Uterus (tissue), 2 donors: ENCODE data around the gene CDH13.

ENCODE experiments used
- POLR2A ChIP-seq, 2 donors: fragments of 450-650 bp; IDR thresholded peaks; one replicate each; pipeline ENCODE4 v1.6.1; 2016; ENCODE audit warnings: antibody characterized with exemption in 2 of 2, mild to moderate bottlenecking in 1 of 2, moderate library complexity in 1 of 2
- TF ChIP-seq, protein P1 (sequence below), 4 experiments: fragments of 200-600 bp in 2 of 4; fragments of 450-650 bp in 2 of 4; sonication (generic) in 2 of 4; IDR thresholded peaks; one replicate each; pipeline ENCODE4 v1.5.1; 2016 to 2019; ENCODE audit warnings: antibody characterized with exemption in 4 of 4, mild to moderate bottlenecking in 2 of 4, moderate library complexity in 1 of 4

GRCh38 chr16:83307594-83307992 lies 680.8 kb downstream of the CDH13 start:
- no peak for TF ChIP-seq POLR2A (IDR thresholded peaks at IDR 0.05)
- TF ChIP-seq, protein P1, sequence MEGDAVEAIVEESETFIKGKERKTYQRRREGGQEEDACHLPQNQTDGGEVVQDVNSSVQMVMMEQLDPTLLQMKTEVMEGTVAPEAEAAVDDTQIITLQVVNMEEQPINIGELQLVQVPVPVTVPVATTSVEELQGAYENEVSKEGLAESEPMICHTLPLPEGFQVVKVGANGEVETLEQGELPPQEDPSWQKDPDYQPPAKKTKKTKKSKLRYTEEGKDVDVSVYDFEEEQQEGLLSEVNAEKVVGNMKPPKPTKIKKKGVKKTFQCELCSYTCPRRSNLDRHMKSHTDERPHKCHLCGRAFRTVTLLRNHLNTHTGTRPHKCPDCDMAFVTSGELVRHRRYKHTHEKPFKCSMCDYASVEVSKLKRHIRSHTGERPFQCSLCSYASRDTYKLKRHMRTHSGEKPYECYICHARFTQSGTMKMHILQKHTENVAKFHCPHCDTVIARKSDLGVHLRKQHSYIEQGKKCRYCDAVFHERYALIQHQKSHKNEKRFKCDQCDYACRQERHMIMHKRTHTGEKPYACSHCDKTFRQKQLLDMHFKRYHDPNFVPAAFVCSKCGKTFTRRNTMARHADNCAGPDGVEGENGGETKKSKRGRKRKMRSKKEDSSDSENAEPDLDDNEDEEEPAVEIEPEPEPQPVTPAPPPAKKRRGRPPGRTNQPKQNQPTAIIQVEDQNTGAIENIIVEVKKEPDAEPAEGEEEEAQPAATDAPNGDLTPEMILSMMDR (IDR thresholded peaks at IDR 0.05) = no peak
